ENCODE measurements around the gene HSFX3. TPM values are rescaled to one million over a fixed set of nuclear protein-coding genes. Genes with fewer than 3 reads are reported as not detected.
A peak's percentile ranks its signal among the peaks of the same experiment; 100 is the strongest.
"Not testable (repeated sequence)": the region's sequence is repeated elsewhere in the genome, so short reads cannot be mapped to it uniquely, and the experiment has no call there.

Gene HSFX3
- total RNA-seq, 1 experiment from 2014 or later, result not detected

- not testable (repeated sequence) for DNase-seq (ENCODE audit: low spot score)
These were observed 3.9 kb downstream of the HSFX3 start for GRCh38 chrX:149545545-149546543.

- DNase-seq (ENCODE audit: low spot score), result no peak
These were observed 8.1 kb downstream of the HSFX3 start for GRCh38 chrX:149541521-149542047.

- DNase-seq (ENCODE audit: low spot score), result peak; percentile 87
These were observed 8.9 kb downstream of the HSFX3 start, which contains the start of gene EOLA1 for GRCh38 chrX:149540621-149541520. TSS of gene EOLA1 (plus strand) at chrX:149541012. CDS start at chrX:149545631, 4,619 bp downstream.

- peak; percentile 85 for DNase-seq (ENCODE audit: low spot score)
These were observed 9.5 kb downstream of the HSFX3 start for GRCh38 chrX:149540131-149540620.

GRCh38 chrX:149539283-149540130, 10.2 kb downstream of the HSFX3 start:
- peak; percentile 96 for DNase-seq (ENCODE audit: low spot score)

GRCh38 chrX:149537474-149537873, 12.2 kb downstream of the HSFX3 start:
- DNase-seq (ENCODE audit: low spot score), result not testable (repeated sequence)

GRCh38 chrX:149534926-149535602, 14.7 kb downstream of the HSFX3 start:
- not testable (repeated sequence) for DNase-seq (ENCODE audit: low spot score)

GRCh38 chrX:149533999-149534398, 15.7 kb downstream of the HSFX3 start:
- not testable (repeated sequence) for DNase-seq (ENCODE audit: low spot score)

- DNase-seq (ENCODE audit: low spot score), result not testable (repeated sequence)
These were observed 16.9 kb downstream of the HSFX3 start for GRCh38 chrX:149532868-149533267.

- DNase-seq (ENCODE audit: low spot score), result no peak
These were observed 18.1 kb downstream of the HSFX3 start for GRCh38 chrX:149531599-149531998.

- no peak for DNase-seq (ENCODE audit: low spot score)
These were observed 21.3 kb downstream of the HSFX3 start for GRCh38 chrX:149528381-149528780.

- peak; percentile 43 for DNase-seq (ENCODE audit: low spot score)
These were observed 22.0 kb downstream of the HSFX3 start for GRCh38 chrX:149527705-149528104.

- DNase-seq (ENCODE audit: low spot score), result not testable (repeated sequence)
These were observed 23.2 kb downstream of the HSFX3 start for GRCh38 chrX:149526318-149527033.

GRCh38 chrX:149525903-149526302, 23.8 kb downstream of the HSFX3 start:
- DNase-seq (ENCODE audit: low spot score), result not testable (repeated sequence)

- peak; percentile 56 for DNase-seq (ENCODE audit: low spot score)
These were observed 24.3 kb downstream of the HSFX3 start for GRCh38 chrX:149525389-149525788.

- no peak for DNase-seq (ENCODE audit: low spot score)
These were observed 26.8 kb downstream of the HSFX3 start for GRCh38 chrX:149522916-149523315.

GRCh38 chrX:149521438-149521837, 28.3 kb downstream of the HSFX3 start:
- no peak for DNase-seq (ENCODE audit: low spot score)

GRCh38 chrX:149520636-149521277, 29.0 kb downstream of the HSFX3 start:
- DNase-seq (ENCODE audit: low spot score), result peak; percentile 28

- DNase-seq (ENCODE audit: low spot score), result peak; percentile 41
These were observed 31.5 kb downstream of the HSFX3 start for GRCh38 chrX:149518236-149518635.

All from A172 (cell line).